Measurements from ENCODE around the gene FGF11.

DNA sequence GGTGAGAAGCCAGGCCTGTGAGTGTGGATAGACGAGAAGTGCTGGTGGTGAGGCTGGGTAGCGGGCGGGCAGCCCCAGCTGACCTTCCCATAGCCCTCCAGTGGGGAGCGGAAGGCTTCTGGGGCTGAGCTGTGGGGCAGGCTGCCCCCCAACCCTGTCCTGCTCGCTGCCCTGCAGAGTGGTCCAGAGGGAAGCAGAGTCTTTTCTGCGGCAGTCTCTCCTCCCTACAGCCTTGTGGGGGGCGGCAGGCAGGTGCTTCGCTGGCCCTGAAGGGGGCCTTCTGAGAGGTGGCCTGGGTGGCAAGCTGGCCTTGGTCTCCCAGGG, 27.9 kb upstream of the FGF11 start:
- TF ChIP-seq, protein P1, sequence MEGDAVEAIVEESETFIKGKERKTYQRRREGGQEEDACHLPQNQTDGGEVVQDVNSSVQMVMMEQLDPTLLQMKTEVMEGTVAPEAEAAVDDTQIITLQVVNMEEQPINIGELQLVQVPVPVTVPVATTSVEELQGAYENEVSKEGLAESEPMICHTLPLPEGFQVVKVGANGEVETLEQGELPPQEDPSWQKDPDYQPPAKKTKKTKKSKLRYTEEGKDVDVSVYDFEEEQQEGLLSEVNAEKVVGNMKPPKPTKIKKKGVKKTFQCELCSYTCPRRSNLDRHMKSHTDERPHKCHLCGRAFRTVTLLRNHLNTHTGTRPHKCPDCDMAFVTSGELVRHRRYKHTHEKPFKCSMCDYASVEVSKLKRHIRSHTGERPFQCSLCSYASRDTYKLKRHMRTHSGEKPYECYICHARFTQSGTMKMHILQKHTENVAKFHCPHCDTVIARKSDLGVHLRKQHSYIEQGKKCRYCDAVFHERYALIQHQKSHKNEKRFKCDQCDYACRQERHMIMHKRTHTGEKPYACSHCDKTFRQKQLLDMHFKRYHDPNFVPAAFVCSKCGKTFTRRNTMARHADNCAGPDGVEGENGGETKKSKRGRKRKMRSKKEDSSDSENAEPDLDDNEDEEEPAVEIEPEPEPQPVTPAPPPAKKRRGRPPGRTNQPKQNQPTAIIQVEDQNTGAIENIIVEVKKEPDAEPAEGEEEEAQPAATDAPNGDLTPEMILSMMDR (IDR thresholded peaks at IDR 0.05), result no peak
- no peak for TF ChIP-seq POLR2A (IDR thresholded peaks at IDR 0.05)

Data from heart left ventricle (tissue), 13 donors.